ENCODE results near the gene DPEP1.

Gene DPEP1

GRCh38 chr16:89619840-89620239, 6.4 kb downstream of the DPEP1 start:
- Histone ChIP-seq H4K20me1 (ENCODE audit: insufficient read depth, low read length, poor library complexity, severe bottlenecking) (no peaks in the 10 kb centered on the region), H3K9ac (ENCODE audit: low read depth, low read length, poor library complexity, severe bottlenecking) (no peak overlapping the region), H3F3A (ENCODE audit: low read depth) (no peaks in the 10 kb centered on the region), H3K9me2 (replicated peaks; ENCODE audit: low read depth, low read length) (no peaks in the 10 kb centered on the region), H3K27me3 (ENCODE audit: insufficient read depth, low read length, poor library complexity, severe bottlenecking) (no peaks in the 10 kb centered on the region), H3K79me2 (ENCODE audit: insufficient read depth, low read length) (no peaks in the 10 kb centered on the region), H3K36me3 (ENCODE audit: insufficient read depth, low read length) (no peaks in the 10 kb centered on the region), H3K4me2 (ENCODE audit: low read depth, low read length, poor library complexity, severe bottlenecking) (no peak overlapping the region), H3K4me3 (ENCODE audit: low read length, poor library complexity, severe bottlenecking) (no peak overlapping the region), H3K9me3 (ENCODE audit: insufficient read depth, low read depth, low read length) (no peaks in the 10 kb centered on the region), H2AFZ (ENCODE audit: low read length) (no peak overlapping the region), H3K4me1 (ENCODE audit: insufficient read depth, low read length, poor library complexity, severe bottlenecking) (peaks cover 7% of the 10 kb centered on the region)
- no peak for TF ChIP-seq CTCF (conservative IDR thresholded peaks at IDR 0.05; ENCODE audit: low read length)
- no peak for TF ChIP-seq EZH2phosphoT487 (IDR thresholded peaks at IDR 0.05; ENCODE audit: borderline replicate concordance)

- H3K4me2 ChIP-seq (ENCODE audit: low read depth, low read length, poor library complexity, severe bottlenecking), result no peak overlapping the region
- H3K27me3 ChIP-seq (ENCODE audit: insufficient read depth, low read length, poor library complexity, severe bottlenecking), result no peaks in the 10 kb centered on the region
- H3K9me3 ChIP-seq (ENCODE audit: insufficient read depth, low read depth, low read length), result no peaks in the 10 kb centered on the region
- H3F3A ChIP-seq (ENCODE audit: low read depth), result no peaks in the 10 kb centered on the region
- H3K9ac ChIP-seq (ENCODE audit: low read depth, low read length, poor library complexity, severe bottlenecking), result no peak overlapping the region
- no peaks in the 10 kb centered on the region for H3K9me2 ChIP-seq (replicated peaks; ENCODE audit: low read depth, low read length)
- H3K4me3 ChIP-seq (ENCODE audit: low read length, poor library complexity, severe bottlenecking), result no peak overlapping the region
- TF ChIP-seq EZH2phosphoT487 (IDR thresholded peaks at IDR 0.05; ENCODE audit: borderline replicate concordance) (no peak), CTCF (conservative IDR thresholded peaks at IDR 0.05; ENCODE audit: low read length) (no peak)
- H3K4me1 ChIP-seq (ENCODE audit: insufficient read depth, low read length, poor library complexity, severe bottlenecking), result peaks cover 7% of the 10 kb centered on the region
- H3K79me2 ChIP-seq (ENCODE audit: insufficient read depth, low read length), result no peaks in the 10 kb centered on the region
- no peaks in the 10 kb centered on the region for H3K36me3 ChIP-seq (ENCODE audit: insufficient read depth, low read length)
- no peaks in the 10 kb centered on the region for H4K20me1 ChIP-seq (ENCODE audit: insufficient read depth, low read length, poor library complexity, severe bottlenecking)
- no peak overlapping the region for H2AFZ ChIP-seq (ENCODE audit: low read length)
Measured at GRCh38 chr16:89620406-89620841, 7.0 kb downstream of the DPEP1 start.

- Histone ChIP-seq H3K36me3 (ENCODE audit: insufficient read depth, low read length) (no peaks in the 10 kb centered on the region), H3K27me3 (ENCODE audit: insufficient read depth, low read length, poor library complexity, severe bottlenecking) (no peaks in the 10 kb centered on the region), H3K9me3 (ENCODE audit: insufficient read depth, low read depth, low read length) (no peaks in the 10 kb centered on the region), H3K4me3 (ENCODE audit: low read length, poor library complexity, severe bottlenecking) (no peak overlapping the region), H3K9ac (ENCODE audit: low read depth, low read length, poor library complexity, severe bottlenecking) (no peak overlapping the region), H3K4me2 (ENCODE audit: low read depth, low read length, poor library complexity, severe bottlenecking) (no peak overlapping the region), H3K9me2 (replicated peaks; ENCODE audit: low read depth, low read length) (no peaks in the 10 kb centered on the region), H4K20me1 (ENCODE audit: insufficient read depth, low read length, poor library complexity, severe bottlenecking) (no peaks in the 10 kb centered on the region), H3F3A (ENCODE audit: low read depth) (no peaks in the 10 kb centered on the region), H2AFZ (ENCODE audit: low read length) (no peak overlapping the region), H3K79me2 (ENCODE audit: insufficient read depth, low read length) (no peaks in the 10 kb centered on the region), H3K4me1 (ENCODE audit: insufficient read depth, low read length, poor library complexity, severe bottlenecking) (peaks cover 7% of the 10 kb centered on the region)
- no peak for TF ChIP-seq EZH2phosphoT487 (IDR thresholded peaks at IDR 0.05; ENCODE audit: borderline replicate concordance)
- TF ChIP-seq CTCF (conservative IDR thresholded peaks at IDR 0.05; ENCODE audit: low read length), result no peak
Measured at GRCh38 chr16:89621136-89621697, 7.8 kb downstream of the DPEP1 start.
